ENCODE measurements around the gene UTP11.
A peak's percentile ranks its signal among the peaks of the same experiment; 100 is the strongest.

Gene UTP11

DNA sequence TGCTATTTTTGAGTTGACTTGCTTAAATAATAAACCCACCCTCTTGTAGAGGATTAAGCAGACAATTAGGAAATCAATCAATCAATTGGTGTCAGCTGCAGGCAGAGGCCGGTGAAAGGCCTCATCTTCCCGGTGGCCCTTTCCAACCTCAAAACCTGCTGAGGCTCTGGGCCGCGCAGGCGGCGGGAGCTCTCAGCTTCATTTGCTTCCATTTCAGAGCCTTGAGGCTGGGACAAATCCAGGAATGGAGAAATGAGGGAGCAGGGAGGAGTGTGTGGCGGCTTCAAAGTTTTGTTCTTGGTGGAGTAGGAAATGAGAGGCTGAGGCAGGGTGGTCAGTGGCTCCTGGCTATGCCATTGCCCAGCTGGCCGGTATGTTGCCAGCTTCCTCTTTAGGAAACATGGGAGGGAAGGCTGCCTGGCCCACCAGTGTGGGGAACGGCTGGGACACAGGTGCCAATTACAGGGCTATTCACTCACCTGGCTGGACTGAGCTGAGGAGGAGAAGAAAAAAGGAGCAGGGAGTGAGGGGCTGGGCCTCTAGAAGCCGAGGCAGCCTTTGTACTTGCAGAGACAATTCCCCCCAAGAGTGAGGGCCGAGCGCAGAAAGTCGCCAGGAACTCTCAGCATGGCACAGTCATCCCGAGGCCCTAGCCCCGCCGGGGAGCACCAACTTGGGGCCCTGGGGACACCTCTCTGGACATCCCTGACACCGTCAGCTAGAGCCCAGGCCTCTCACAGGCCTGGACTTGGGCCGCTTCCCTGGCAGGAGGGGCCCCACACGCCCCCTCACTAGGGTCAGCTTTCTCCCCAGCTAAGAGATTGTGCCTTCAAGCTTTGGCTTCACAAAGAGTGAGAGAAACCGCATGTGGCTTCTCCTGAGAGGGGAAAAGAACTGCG lies 29.7 kb downstream of the UTP11 start:
- no peak overlapping the region for H3K27ac ChIP-seq (ENCODE audit: low read depth, low read length, severe bottlenecking)
- peaks cover 6% of the 10 kb centered on the region for H3K4me1 ChIP-seq (ENCODE audit: control insufficient read depth, insufficient read depth, low read length, poor library complexity, severe bottlenecking)
- no peaks in the 10 kb centered on the region for H3K36me3 ChIP-seq (ENCODE audit: control insufficient read depth, insufficient read depth, low read length)
- 71 to 81% methylated on average over 15 to 18 of the region's 21 CpGs for WGBS, 2 experiments (ENCODE audit: insufficient coverage in 2 of 2)
- H3K4me3 ChIP-seq (ENCODE audit: extremely low read depth, insufficient read depth, low read length, poor library complexity, severe bottlenecking), result no peak overlapping the region
- no peaks in the 10 kb centered on the region for H3K9me3 ChIP-seq (ENCODE audit: control insufficient read depth, low read length)

DNA sequence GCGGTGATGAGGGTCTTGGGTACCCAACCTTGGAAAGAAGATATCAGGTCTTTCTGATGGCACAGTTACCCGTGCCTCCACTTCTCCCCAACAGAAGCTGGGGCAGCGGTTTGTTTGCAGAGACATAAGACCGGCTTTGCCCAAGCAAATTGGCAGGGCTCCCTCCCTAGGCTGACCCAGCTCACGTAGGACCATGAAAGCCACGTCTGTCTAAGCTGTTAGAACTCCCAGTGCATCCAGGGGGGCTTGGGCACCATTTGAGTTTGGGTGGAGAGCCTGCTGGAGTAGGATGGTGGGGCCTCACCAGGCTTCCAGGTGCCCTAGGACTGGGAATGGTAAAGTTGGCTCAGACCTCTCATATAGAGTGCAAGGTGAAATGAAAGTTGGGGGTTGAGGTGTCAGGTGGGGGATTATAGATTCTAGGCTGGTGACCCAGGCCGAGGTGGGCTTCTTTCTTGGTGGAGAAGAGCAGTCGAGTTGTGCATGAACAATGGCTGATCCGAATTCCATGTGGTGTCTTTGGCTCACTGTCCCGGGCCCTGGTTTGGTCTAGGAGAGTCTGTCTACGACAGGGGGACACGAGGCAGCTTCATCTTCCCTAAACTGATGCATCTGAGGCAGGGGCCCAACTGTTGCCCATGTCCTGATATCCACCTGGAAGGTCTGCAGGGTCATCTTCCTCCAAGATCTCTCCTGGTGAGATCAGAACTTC lies 30.7 kb downstream of the UTP11 start:
- H3K9me3 ChIP-seq (ENCODE audit: control insufficient read depth, low read length), result no peaks in the 10 kb centered on the region
- H3K4me3 ChIP-seq (ENCODE audit: extremely low read depth, insufficient read depth, low read length, poor library complexity, severe bottlenecking), result no peak overlapping the region
- WGBS, 2 experiments (ENCODE audit: insufficient coverage in 2 of 2), result 93 to 95% methylated on average over 11 of the region's 12 CpGs
- no peaks in the 10 kb centered on the region for H3K36me3 ChIP-seq (ENCODE audit: control insufficient read depth, insufficient read depth, low read length)
- H3K4me1 ChIP-seq (ENCODE audit: control insufficient read depth, insufficient read depth, low read length, poor library complexity, severe bottlenecking), result peaks cover 6% of the 10 kb centered on the region
- H3K27ac ChIP-seq (ENCODE audit: low read depth, low read length, severe bottlenecking), result no peak overlapping the region

DNA sequence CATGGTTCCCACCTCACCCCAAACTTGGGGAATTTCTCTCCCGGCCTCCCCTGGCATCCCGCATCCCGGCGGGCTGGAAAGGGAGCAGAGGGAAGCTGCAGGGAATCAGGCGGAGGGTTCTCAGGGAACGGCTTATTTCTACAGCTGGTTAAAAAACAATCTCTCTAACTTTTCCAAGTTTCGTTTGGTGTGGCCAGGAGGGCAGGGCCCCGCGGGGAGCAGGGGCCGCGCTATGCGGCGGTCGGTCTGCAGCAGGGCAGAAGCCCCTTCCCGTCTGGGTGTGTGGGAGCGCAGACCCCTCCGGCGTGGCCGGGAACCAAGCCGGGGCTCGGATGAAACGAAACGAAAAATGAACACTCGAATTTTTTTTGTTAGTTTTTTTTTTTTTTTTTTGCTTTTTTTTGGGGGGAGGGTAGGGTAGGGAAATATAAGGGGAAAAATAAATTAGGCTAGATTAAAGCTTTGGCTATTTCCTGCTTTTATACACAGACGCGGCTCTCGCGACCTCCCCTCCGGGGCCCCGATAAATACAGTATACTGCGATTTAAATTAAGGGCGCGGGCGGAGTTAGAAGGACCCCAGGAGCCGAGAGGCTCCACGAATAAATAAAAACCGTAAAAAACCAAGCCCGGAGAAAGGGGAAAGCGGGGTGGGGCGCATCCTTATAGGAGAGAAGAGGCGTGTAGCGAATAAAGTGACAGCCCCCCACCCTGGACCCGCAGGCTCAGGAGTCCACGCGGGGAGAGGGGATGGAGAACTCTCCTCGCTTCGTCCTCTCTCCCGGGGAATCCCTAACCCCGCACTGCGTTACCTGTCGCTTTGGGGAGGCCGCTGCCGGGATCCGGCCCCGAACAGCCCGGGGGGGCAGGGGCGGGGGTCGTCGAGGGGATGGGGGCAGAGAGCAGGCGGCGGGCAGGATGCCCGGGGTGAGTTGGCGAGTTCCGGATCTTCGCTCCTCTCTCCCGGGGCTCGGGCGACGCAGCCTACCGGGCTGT lies 32.0 kb downstream of the UTP11 start:
- 2 to 4% methylated on average over 44 to 49 of the region's 70 CpGs for WGBS, 2 experiments (ENCODE audit: insufficient coverage in 2 of 2)

DNA sequence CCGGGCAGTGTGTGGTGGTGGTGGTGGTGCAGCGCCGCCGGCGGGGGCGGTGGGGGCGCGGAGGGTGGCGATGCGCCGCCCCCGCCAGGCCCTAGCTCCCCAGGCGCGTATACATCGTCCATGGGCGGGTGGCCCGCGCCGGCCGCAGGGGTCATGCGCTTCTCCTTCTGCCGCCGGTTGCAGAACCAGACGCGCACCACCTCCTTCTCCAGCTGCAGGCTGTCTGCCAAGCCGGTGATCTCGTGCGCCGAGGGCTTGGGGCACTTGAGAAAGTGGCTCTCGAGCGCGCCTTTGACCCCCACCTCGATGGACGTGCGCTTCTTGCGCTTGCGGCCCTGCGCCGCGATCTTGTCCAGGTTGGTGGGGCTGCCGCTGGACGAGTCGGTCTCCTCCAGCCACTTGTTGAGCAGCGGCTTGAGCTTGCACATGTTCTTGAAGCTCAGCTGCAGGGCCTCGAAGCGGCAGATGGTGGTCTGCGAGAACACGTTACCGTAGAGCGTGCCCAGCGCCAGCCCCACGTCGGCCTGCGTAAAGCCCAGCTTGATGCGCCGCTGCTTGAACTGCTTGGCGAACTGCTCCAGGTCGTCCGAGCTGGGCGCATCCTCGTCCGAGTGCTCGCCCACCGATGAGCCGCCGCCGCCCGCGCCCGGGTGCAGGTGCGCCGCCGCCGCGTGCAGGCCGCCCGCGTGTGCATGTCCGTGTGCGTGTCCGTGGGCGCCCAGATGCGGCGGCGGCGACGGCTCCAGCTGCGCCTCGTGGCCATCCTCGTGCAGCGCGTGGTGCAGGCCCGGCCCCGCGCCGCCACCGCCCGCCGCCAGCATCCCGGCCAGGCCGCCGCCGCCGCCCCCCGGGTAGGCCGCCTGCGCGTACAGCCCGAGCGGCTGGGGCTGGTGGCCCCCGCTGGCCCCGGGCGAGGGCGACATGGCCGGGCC lies 33.1 kb downstream of the UTP11 start:
- Histone ChIP-seq H3K27ac (ENCODE audit: low read depth, low read length, severe bottlenecking) (no peak overlapping the region), H3K9me3 (ENCODE audit: control insufficient read depth, low read length) (no peaks in the 10 kb centered on the region), H3K4me3 (ENCODE audit: extremely low read depth, insufficient read depth, low read length, poor library complexity, severe bottlenecking) (no peak overlapping the region), H3K4me1 (ENCODE audit: control insufficient read depth, insufficient read depth, low read length, poor library complexity, severe bottlenecking) (peaks cover 10% of the 10 kb centered on the region), H3K36me3 (ENCODE audit: control insufficient read depth, insufficient read depth, low read length) (no peaks in the 10 kb centered on the region)
- WGBS, 2 experiments (ENCODE audit: insufficient coverage in 2 of 2), result 1% methylated on average over 91 to 99 of the region's 115 CpGs

More for the DNA sequence above, 32.0 kb downstream of the UTP11 start:
- H3K9me3 ChIP-seq (ENCODE audit: control insufficient read depth, low read length), result no peaks in the 10 kb centered on the region
- H3K4me3 ChIP-seq (ENCODE audit: extremely low read depth, insufficient read depth, low read length, poor library complexity, severe bottlenecking), result peak overlapping the region; percentile 21
- H3K36me3 ChIP-seq (ENCODE audit: control insufficient read depth, insufficient read depth, low read length), result no peaks in the 10 kb centered on the region
- peaks cover 6% of the 10 kb centered on the region for H3K4me1 ChIP-seq (ENCODE audit: control insufficient read depth, insufficient read depth, low read length, poor library complexity, severe bottlenecking)
- no peak overlapping the region for H3K27ac ChIP-seq (ENCODE audit: low read depth, low read length, severe bottlenecking)

DNA sequence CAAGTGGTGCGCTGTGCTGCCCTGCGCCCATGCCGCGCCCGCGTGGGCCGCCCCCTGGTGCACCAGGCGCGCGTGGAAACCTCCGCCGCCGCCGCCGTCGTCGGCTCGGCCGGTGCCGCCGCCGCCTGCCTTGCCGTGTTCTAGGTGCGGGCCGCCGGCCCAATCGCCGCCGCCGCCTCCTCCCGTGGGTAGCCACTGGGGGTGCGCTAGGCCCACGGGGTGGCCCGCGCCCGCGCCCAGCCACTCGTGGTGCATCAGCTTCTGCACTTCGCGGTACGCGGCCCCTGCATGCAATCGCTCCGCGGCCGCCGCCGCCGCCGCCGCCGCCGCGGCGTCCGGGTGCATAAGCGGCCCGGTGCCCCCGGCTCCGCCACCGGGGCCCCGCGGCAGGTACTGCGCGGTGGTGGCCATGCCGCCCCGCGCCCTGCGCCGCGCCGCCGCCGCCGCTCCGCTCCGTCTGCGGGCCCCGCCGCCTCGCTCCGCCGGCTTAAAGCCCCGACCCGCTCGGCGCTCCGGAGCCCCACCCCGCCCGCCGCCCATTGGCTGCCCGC lies 33.9 kb downstream of the UTP11 start, which contains the start of gene POU3F1:
Gene POU3F1 (minus strand): TSS at position 461 of the 551 bp plus-strand sequence. CDS start 50 bp downstream, at position 411.
- Histone ChIP-seq H3K9me3 (ENCODE audit: control insufficient read depth, low read length) (no peaks in the 10 kb centered on the region), H3K4me1 (ENCODE audit: control insufficient read depth, insufficient read depth, low read length, poor library complexity, severe bottlenecking) (peaks cover 10% of the 10 kb centered on the region), H3K27ac (ENCODE audit: low read depth, low read length, severe bottlenecking) (no peak within 1 kb of the TSS), H3K4me3 (ENCODE audit: extremely low read depth, insufficient read depth, low read length, poor library complexity, severe bottlenecking) (peak within 1 kb of the TSS; percentile 49), H3K36me3 (ENCODE audit: control insufficient read depth, insufficient read depth, low read length) (no peaks in the 10 kb centered on the region)
- WGBS, 2 experiments (ENCODE audit: insufficient coverage in 2 of 2), result 0 to 1% methylated on average over 56 of the region's 92 CpGs

DNA sequence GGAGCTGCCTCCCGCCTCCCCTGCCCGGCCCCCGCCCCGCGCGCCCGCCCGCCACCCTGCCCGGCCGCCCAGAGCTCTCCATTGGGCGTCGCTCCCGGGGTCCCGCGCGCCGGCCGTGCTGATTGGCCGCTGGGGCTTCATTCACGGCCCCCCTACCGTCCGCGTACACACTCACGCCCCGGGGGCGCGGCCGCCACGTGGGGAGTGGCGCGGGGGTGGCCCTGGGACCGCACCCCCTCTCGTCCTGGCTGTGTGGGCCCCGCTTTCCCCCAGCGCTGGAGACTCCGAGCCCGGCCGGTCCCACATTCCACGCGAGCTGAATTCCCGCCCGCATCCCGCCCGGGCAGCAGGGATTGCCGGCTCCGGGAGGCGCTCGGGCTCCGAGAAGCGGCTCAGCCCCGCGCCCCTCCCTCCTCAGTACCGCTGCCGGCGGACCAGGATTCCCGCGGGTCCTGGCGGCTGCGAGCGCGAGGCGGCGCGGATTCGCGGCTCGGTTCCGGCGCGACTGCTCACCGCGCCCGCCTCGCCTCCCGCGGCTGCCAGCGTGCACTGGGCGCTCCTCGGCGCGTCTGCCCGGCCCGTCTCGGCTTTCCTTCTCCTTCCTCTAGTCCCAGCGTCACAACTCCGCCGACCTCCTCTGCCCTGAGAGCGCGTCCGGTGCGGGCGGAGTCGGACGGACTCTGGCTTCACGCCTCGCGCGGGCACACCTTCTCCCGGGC lies 34.5 kb downstream of the UTP11 start:
- 0 to 1% methylated on average over 72 to 89 of the region's 99 CpGs for WGBS, 2 experiments (ENCODE audit: insufficient coverage in 2 of 2)
- Histone ChIP-seq H3K4me1 (ENCODE audit: control insufficient read depth, insufficient read depth, low read length, poor library complexity, severe bottlenecking) (peaks cover 10% of the 10 kb centered on the region), H3K27ac (ENCODE audit: low read depth, low read length, severe bottlenecking) (no peak overlapping the region), H3K36me3 (ENCODE audit: control insufficient read depth, insufficient read depth, low read length) (no peaks in the 10 kb centered on the region), H3K9me3 (ENCODE audit: control insufficient read depth, low read length) (no peaks in the 10 kb centered on the region), H3K4me3 (ENCODE audit: extremely low read depth, insufficient read depth, low read length, poor library complexity, severe bottlenecking) (peak overlapping the region; percentile 49)

- peak overlapping the region; percentile 49 for H3K4me3 ChIP-seq (ENCODE audit: extremely low read depth, insufficient read depth, low read length, poor library complexity, severe bottlenecking)
Measured at GRCh38 chr1:38047603-38048141, 35.1 kb downstream of the UTP11 start.

DNA sequence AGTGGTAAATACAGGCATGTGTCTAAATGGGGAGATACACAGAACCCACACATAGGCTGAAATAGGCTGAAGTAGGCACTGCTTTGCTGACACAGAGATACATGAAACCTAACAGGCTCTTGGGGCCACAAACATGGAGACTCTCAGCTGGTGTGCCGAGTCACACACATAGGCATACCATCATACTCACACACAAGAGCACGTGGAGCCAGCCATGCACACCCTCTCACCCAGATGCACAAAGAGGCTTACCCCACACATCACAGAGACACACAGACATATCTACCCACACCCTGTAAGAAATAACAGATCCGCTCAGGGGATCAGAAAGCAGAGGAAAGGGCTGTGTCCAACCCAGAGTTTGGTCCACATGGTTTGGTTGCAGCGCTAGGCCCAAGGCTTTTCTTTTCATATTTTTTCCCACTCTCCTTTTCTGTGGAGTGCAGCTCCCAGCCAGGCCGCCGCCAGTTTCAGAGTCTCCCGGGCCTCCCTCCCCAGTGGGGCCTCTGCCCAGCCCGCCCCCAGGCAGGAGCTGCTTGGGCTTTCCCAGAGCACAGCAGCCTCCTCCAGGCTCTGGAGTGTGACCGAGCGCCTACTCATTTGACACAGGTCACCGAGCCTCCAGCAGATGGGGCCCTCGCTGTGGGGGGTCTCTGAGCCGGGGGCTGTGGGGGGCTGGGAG lies 38.0 kb downstream of the UTP11 start:
- Histone ChIP-seq H3K27ac (ENCODE audit: low read depth, low read length, severe bottlenecking) (no peak overlapping the region), H3K4me1 (ENCODE audit: control insufficient read depth, insufficient read depth, low read length, poor library complexity, severe bottlenecking) (peaks cover 8% of the 10 kb centered on the region), H3K4me3 (ENCODE audit: extremely low read depth, insufficient read depth, low read length, poor library complexity, severe bottlenecking) (no peak overlapping the region), H3K9me3 (ENCODE audit: control insufficient read depth, low read length) (no peaks in the 10 kb centered on the region), H3K36me3 (ENCODE audit: control insufficient read depth, insufficient read depth, low read length) (no peaks in the 10 kb centered on the region)
- 59 to 60% methylated on average over 9 to 11 of the region's 13 CpGs for WGBS, 2 experiments (ENCODE audit: insufficient coverage in 2 of 2)

More at GRCh38 chr1:38047603-38048141, 35.1 kb downstream of the UTP11 start:
- H3K4me1 ChIP-seq (ENCODE audit: control insufficient read depth, insufficient read depth, low read length, poor library complexity, severe bottlenecking), result peaks cover 10% of the 10 kb centered on the region
- no peaks in the 10 kb centered on the region for H3K36me3 ChIP-seq (ENCODE audit: control insufficient read depth, insufficient read depth, low read length)
- no peaks in the 10 kb centered on the region for H3K9me3 ChIP-seq (ENCODE audit: control insufficient read depth, low read length)
- no peak overlapping the region for H3K27ac ChIP-seq (ENCODE audit: low read depth, low read length, severe bottlenecking)
- 7 to 9% methylated on average over 12 to 24 of the region's 34 CpGs for WGBS, 2 experiments (ENCODE audit: insufficient coverage in 2 of 2)

Data from mesodermal cell (in vitro differentiated cells).